OCI-LY1 (cell line): Measurements from ENCODE around the gene MARCHF6.

ENCODE experiments used
- CTCF ChIP-seq: fragments of 200-600 bp; sonication (generic), shearing (Covaris generic); IDR thresholded peaks from 2 replicates; pipeline ENCODE4 v1.5.1; 2017; ENCODE audit warnings: mild to moderate bottlenecking, antibody characterized with exemption, low read length, moderate library complexity, mixed read lengths
- EZH2 ChIP-seq: fragments of 200-600 bp; sonication (generic), shearing (Covaris generic); IDR thresholded peaks from 2 replicates; pipeline ENCODE4 v1.8.0; 2017; ENCODE audit warnings: borderline replicate concordance, mixed run types, mild to moderate bottlenecking, antibody characterized with exemption, low read length, moderate library complexity, mixed read lengths

- TF ChIP-seq CTCF (no peak), EZH2 (no peak)
Measured at GRCh38 chr5:10308844-10309243, 44.7 kb upstream of the MARCHF6 start.
